Mesendoderm (in vitro differentiated cells): ENCODE results near the gene SSTR5.
A peak's percentile ranks its signal among the peaks of the same experiment; 100 is the strongest.
"Not testable (repeated sequence)": the region's sequence is repeated elsewhere in the genome, so short reads cannot be mapped to it uniquely, and the experiment has no call there.

Source experiments
- DNase-seq: peaks from one replicate; pipeline ENCODE4 v3.0.0; 2013
- H2AK5ac ChIP-seq: 2 replicates; pipeline ENCODE4 v1.6.1; 2013; ENCODE audit warnings: low read length, inconsistent platforms
- H2BK120ac ChIP-seq: 2 replicates; pipeline ENCODE4 v1.6.1; 2013; ENCODE audit warnings: low read depth, mild to moderate bottlenecking, low read length, moderate library complexity, mixed read lengths
- H2BK15ac ChIP-seq: replicated peaks from 2 replicates; pipeline ENCODE4 v1.6.1; 2013; ENCODE audit warnings: low read depth, mild to moderate bottlenecking, moderate library complexity
- H2BK5ac ChIP-seq: 2 replicates; pipeline ENCODE4 v1.6.1; 2013; ENCODE audit warnings: low read length, inconsistent platforms
- H3K18ac ChIP-seq: 2 replicates; pipeline ENCODE4 v1.6.1; 2013; ENCODE audit warnings: mild to moderate bottlenecking, low read length, mixed read lengths
- H3K23ac ChIP-seq: one replicate; pipeline ENCODE4 v1.6.1; 2013; ENCODE audit warnings: low read length
- H3K27ac ChIP-seq: 2 replicates; pipeline ENCODE4 v1.5.1; 2013; ENCODE audit warnings: low read depth, mild to moderate bottlenecking, inconsistent platforms, low read length, moderate library complexity
- H3K27me3 ChIP-seq: 2 replicates; pipeline ENCODE4 v1.6.1; 2013; ENCODE audit warnings: low read length, control low read depth, mild to moderate bottlenecking, inconsistent platforms; ENCODE audit not compliant: insufficient read depth, poor library complexity
- H3K36me3 ChIP-seq: 2 replicates; pipeline ENCODE4 v1.6.1; 2013; ENCODE audit warnings: low read length, inconsistent platforms; ENCODE audit not compliant: control insufficient read depth, insufficient read depth
- H3K4ac ChIP-seq: one replicate; pipeline ENCODE4 v1.6.1; 2013; ENCODE audit warnings: low read depth, mild to moderate bottlenecking, low read length, moderate library complexity
- H3K4me1 ChIP-seq: 2 replicates; pipeline ENCODE4 v1.6.1; 2013; ENCODE audit warnings: low read depth, low read length, inconsistent platforms; ENCODE audit not compliant: control insufficient read depth
- H3K4me2 ChIP-seq: 2 replicates; pipeline ENCODE4 v1.6.1; 2013; ENCODE audit warnings: low read length
- H3K4me3 ChIP-seq: 2 replicates; pipeline ENCODE4 v1.5.1; 2013; ENCODE audit warnings: mild to moderate bottlenecking, low read length
- H3K56ac ChIP-seq: one replicate; pipeline ENCODE4 v1.6.1; 2013; ENCODE audit warnings: low read length
- H3K79me1 ChIP-seq: 2 replicates; pipeline ENCODE4 v1.6.1; 2013; ENCODE audit warnings: low read length, inconsistent platforms
- H3K79me2 ChIP-seq: 2 replicates; pipeline ENCODE4 v1.6.1; 2013; ENCODE audit warnings: mild to moderate bottlenecking, low read length; ENCODE audit not compliant: control insufficient read depth, insufficient read depth
- H3K9ac ChIP-seq: 2 replicates; pipeline ENCODE4 v1.6.1; 2013; ENCODE audit warnings: low read length, inconsistent platforms
- H4K5ac ChIP-seq: one replicate; pipeline ENCODE4 v1.6.1; 2013; ENCODE audit warnings: low read length
- H4K8ac ChIP-seq: one replicate; pipeline ENCODE4 v1.6.1; 2013; ENCODE audit warnings: low read depth, mild to moderate bottlenecking, control low read depth, low read length, moderate library complexity
- WGBS: extraction: QIAGEN DNeasy Blood & Tissue Kit; methylation state at CpG from one replicate; pipeline ENCODE4 v1.1.7; 2013; ENCODE audit warnings: low lambda C conversion rate, missing lambda C conversion rate; ENCODE audit not compliant: insufficient coverage; ENCODE audit errors: extremely low coverage; 5-methylcytosine and 5-hydroxymethylcytosine counted together

Gene SSTR5

GRCh38 chr16:1089822-1090619 is 17.5 kb downstream of the SSTR5 start:
- Histone ChIP-seq H3K27ac (no peak overlapping the region), H2BK15ac (no peak overlapping the region), H3K36me3 (no peaks in the 10 kb centered on the region), H3K4me3 (no peak overlapping the region), H3K79me1 (no peaks in the 10 kb centered on the region), H2BK120ac (no peak overlapping the region), H3K79me2 (no peaks in the 10 kb centered on the region), H2AK5ac (no peak overlapping the region), H3K4me1 (peaks cover 2% of the 10 kb centered on the region), H3K9ac (peak overlapping the region; percentile 16), H4K8ac (no peak overlapping the region), H3K56ac (peak overlapping the region; percentile 25), H3K4me2 (no peak overlapping the region), H3K4ac (peak overlapping the region; percentile 6), H3K23ac (no peak overlapping the region), H2BK5ac (no peak overlapping the region), H4K5ac (no peak overlapping the region), H3K18ac (no peak overlapping the region), H3K27me3 (no peaks in the 10 kb centered on the region)
- no peak for DNase-seq
- no CpG with 5 or more reads among the region's 38 CpGs for WGBS

- Histone ChIP-seq H3K27me3 (no peaks in the 10 kb centered on the region), H3K27ac (no peak overlapping the region), H4K8ac (no peak overlapping the region), H2BK120ac (no peak overlapping the region), H3K4me1 (peaks cover 2% of the 10 kb centered on the region), H2BK15ac (no peak overlapping the region), H3K18ac (no peak overlapping the region), H3K79me2 (no peaks in the 10 kb centered on the region), H2AK5ac (peak overlapping the region; percentile 58), H3K9ac (no peak overlapping the region), H3K4me2 (no peak overlapping the region), H3K4me3 (no peak overlapping the region), H3K79me1 (no peaks in the 10 kb centered on the region), H3K36me3 (no peaks in the 10 kb centered on the region), H4K5ac (no peak overlapping the region), H3K56ac (peak overlapping the region; percentile 34), H2BK5ac (no peak overlapping the region), H3K23ac (peak overlapping the region; percentile 45), H3K4ac (no peak overlapping the region)
- no CpG with 5 or more reads among the region's 27 CpGs for WGBS
- DNase-seq, result no peak
These were observed 18.4 kb downstream of the SSTR5 start for GRCh38 chr16:1090620-1091587.

GRCh38 chr16:1091992-1092552 is 19.5 kb downstream of the SSTR5 start:
- no peak overlapping the region for H4K5ac ChIP-seq
- no peaks in the 10 kb centered on the region for H3K79me2 ChIP-seq

GRCh38 chr16:1092685-1093283 is 20.2 kb downstream of the SSTR5 start:
- not testable (repeated sequence) for H2BK5ac ChIP-seq, H3K27me3 ChIP-seq, DNase-seq, H3K9ac ChIP-seq, H3K27ac ChIP-seq, H3K18ac ChIP-seq, H3K56ac ChIP-seq, H4K8ac ChIP-seq, H3K79me2 ChIP-seq, H3K79me1 ChIP-seq, H2AK5ac ChIP-seq, H3K4me3 ChIP-seq, H3K36me3 ChIP-seq, H3K23ac ChIP-seq, H3K4me2 ChIP-seq, H3K4ac ChIP-seq, H4K5ac ChIP-seq, H2BK15ac ChIP-seq, H3K4me1 ChIP-seq, H2BK120ac ChIP-seq
- no CpG with 5 or more reads among the region's 40 CpGs for WGBS

More at GRCh38 chr16:1091992-1092552, 19.5 kb downstream of the SSTR5 start:
- H3K9ac ChIP-seq, result no peak overlapping the region
- H3K4ac ChIP-seq, result no peak overlapping the region
- H3K4me1 ChIP-seq, result peaks cover 2% of the 10 kb centered on the region
- H3K4me3 ChIP-seq, result no peak overlapping the region
- no peak overlapping the region for H4K8ac ChIP-seq
- H2AK5ac ChIP-seq, result no peak overlapping the region
- no CpG with 5 or more reads among the region's 27 CpGs for WGBS
- H3K4me2 ChIP-seq, result no peak overlapping the region
- no peak overlapping the region for H2BK15ac ChIP-seq
- no peak for DNase-seq
- H3K79me1 ChIP-seq, result no peaks in the 10 kb centered on the region
- no peak overlapping the region for H3K23ac ChIP-seq
- H3K56ac ChIP-seq, result no peak overlapping the region
- no peak overlapping the region for H2BK5ac ChIP-seq
- H3K27me3 ChIP-seq, result no peaks in the 10 kb centered on the region
- H3K27ac ChIP-seq, result no peak overlapping the region
- H3K18ac ChIP-seq, result no peak overlapping the region
- no peak overlapping the region for H2BK120ac ChIP-seq
- H3K36me3 ChIP-seq, result no peaks in the 10 kb centered on the region

- no peak overlapping the region for H3K4me2 ChIP-seq
- H4K8ac ChIP-seq, result no peak overlapping the region
- H2BK120ac ChIP-seq, result no peak overlapping the region
- H3K4me1 ChIP-seq, result peaks cover 2% of the 10 kb centered on the region
- no peak overlapping the region for H3K56ac ChIP-seq
- no peak overlapping the region for H3K4ac ChIP-seq
- no peaks in the 10 kb centered on the region for H3K27me3 ChIP-seq
- H3K9ac ChIP-seq, result no peak overlapping the region
- no peaks in the 10 kb centered on the region for H3K79me1 ChIP-seq
- H3K18ac ChIP-seq, result no peak overlapping the region
- H3K79me2 ChIP-seq, result no peaks in the 10 kb centered on the region
- no peak overlapping the region for H3K27ac ChIP-seq
- no peak overlapping the region for H3K4me3 ChIP-seq
- DNase-seq, result peak; percentile 62
- no peak overlapping the region for H2BK15ac ChIP-seq
- WGBS, result no CpG with 5 or more reads among the region's 85 CpGs
- H4K5ac ChIP-seq, result no peak overlapping the region
- no peak overlapping the region for H2BK5ac ChIP-seq
- H2AK5ac ChIP-seq, result no peak overlapping the region
- H3K36me3 ChIP-seq, result no peaks in the 10 kb centered on the region
- H3K23ac ChIP-seq, result no peak overlapping the region
These were observed 21.0 kb downstream of the SSTR5 start for GRCh38 chr16:1093284-1094123.
